Measurements from ENCODE around the gene CACNA1F.

DNA sequence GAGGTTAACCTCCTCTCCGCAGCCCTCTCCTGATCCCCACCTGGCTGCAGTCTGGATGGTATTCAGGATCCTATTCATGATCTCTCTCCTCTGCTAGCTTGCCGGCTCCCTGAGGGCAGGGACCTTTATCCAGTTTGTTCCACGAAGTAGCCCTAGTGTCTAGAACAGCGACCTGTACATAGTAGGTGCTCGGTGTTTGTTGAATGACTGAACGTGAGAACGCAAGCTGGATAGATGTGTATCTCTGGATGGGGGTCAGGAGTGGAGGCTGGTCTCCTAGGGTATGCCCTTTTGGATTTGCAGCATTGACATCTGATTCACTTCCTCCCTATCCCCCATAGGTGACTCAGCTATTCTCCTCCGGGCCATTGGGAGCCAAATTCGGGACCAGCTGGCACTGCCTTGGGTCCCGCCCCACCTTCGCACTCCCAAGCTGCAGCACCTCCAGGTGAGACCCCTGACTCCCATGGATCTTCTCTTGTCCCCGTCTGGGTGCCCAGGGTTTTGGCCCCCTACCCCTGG is 9.5 kb upstream of the CACNA1F start:
- TF ChIP-seq CTCF (IDR thresholded peaks at IDR 0.05; ENCODE audit: low read length) (no peak), EZH2 (IDR thresholded peaks at IDR 0.05; ENCODE audit: borderline replicate concordance, low read length) (no peak)

Measured in OCI-LY1 (cell line).